Smooth muscle cell of the pulmonary artery (primary cell): ENCODE measurements around the gene SYCP1. TPM values are rescaled to one million over a fixed set of nuclear protein-coding genes. Genes with fewer than 3 reads are reported as not detected.

Source experiments
- total RNA-seq: library from RNA; depleted of rRNA; stranded (reverse); fragments of >200 nt; gene quantifications from 2 replicates; pipeline ENCODE4 v1.2.3, GENCODE V29; 2014

Gene SYCP1
- not detected in 2 replicates for total RNA-seq

GRCh38 chr1:114854693-114855320 lies at the start of gene SYCP1:
TSS of gene SYCP1 (plus strand) at chr1:114854863. CDS start at chr1:114855465, 602 bp downstream.

GRCh38 chr1:115029526-115029925 lies 174.9 kb downstream of the SYCP1 start, which contains the start of gene TSHB:
TSS of gene TSHB (plus strand) at chr1:115029826. CDS start at chr1:115033363, 3,537 bp downstream.

Other genes with a start within 250 kb of the SYCP1 start
- gene DENND2C, start 184.8 kb upstream of the SYCP1 start, total RNA-seq = 2.0 and 3.0 TPM in 2 replicates
- gene AMPD1, start 159.3 kb upstream of the SYCP1 start, total RNA-seq = not detected in 2 replicates
- gene NRAS, start 138.1 kb upstream of the SYCP1 start, total RNA-seq = 37.6 and 41.7 TPM in 2 replicates
- gene CSDE1, start 96.9 kb upstream of the SYCP1 start, total RNA-seq = 1,004 and 1,694 TPM in 2 replicates
- 68.0 and 83.4 TPM in 2 replicates for gene SIKE1, start 74.2 kb upstream of the SYCP1 start, total RNA-seq
- not detected in 2 replicates for gene TSHB, start 175.0 kb downstream of the SYCP1 start, total RNA-seq
- 0.07 and 0.30 TPM in 2 replicates for gene TSPAN2, start 234.6 kb downstream of the SYCP1 start, total RNA-seq